Suppressor macrophage (primary cell): ENCODE results near the gene MACROD1.
A peak's percentile ranks its signal among the peaks of the same experiment; 100 is the strongest.

ENCODE experiments used
- DNase-seq, 4 experiments: peaks; one replicate each; pipeline ENCODE4 v3.0.0-alpha.2; 2020 to 2022

MACROD1 gene

GRCh38 chr11:64112771-64113461 is 53.0 kb downstream of the MACROD1 start:
- no peak for DNase-seq

GRCh38 chr11:64110465-64111375 is 55.2 kb downstream of the MACROD1 start:
- DNase-seq, result no peak

- DNase-seq, result no peak
Observed at GRCh38 chr11:64109332-64109731, 56.6 kb downstream of the MACROD1 start.

- DNase-seq, result no peak
Observed at GRCh38 chr11:64107303-64107702, 58.6 kb downstream of the MACROD1 start.

- DNase-seq, result no peak
Observed at GRCh38 chr11:64104632-64105031, 61.3 kb downstream of the MACROD1 start.

- no peak for DNase-seq
Observed at GRCh38 chr11:64103277-64103985, 62.5 kb downstream of the MACROD1 start.

GRCh38 chr11:64102005-64102738 is 63.7 kb downstream of the MACROD1 start:
- DNase-seq, result no peak

GRCh38 chr11:64101461-64101860 is 64.5 kb downstream of the MACROD1 start:
- DNase-seq, result no peak

GRCh38 chr11:64100782-64101353 is 65.0 kb downstream of the MACROD1 start:
- no peak for DNase-seq

GRCh38 chr11:64100360-64100759 is 65.6 kb downstream of the MACROD1 start:
- DNase-seq, result no peak

GRCh38 chr11:64099436-64099835 is 66.5 kb downstream of the MACROD1 start:
- no peak for DNase-seq

GRCh38 chr11:64098318-64098831 is 67.5 kb downstream of the MACROD1 start:
- no peak for DNase-seq

GRCh38 chr11:64097468-64098317 is 68.2 kb downstream of the MACROD1 start:
- DNase-seq, result no peak

GRCh38 chr11:64096835-64097234 is 69.1 kb downstream of the MACROD1 start:
- DNase-seq, result no peak

GRCh38 chr11:64095949-64096348 is 70.0 kb downstream of the MACROD1 start:
- no peak for DNase-seq

- DNase-seq, result no peak
Observed at GRCh38 chr11:64095273-64095817, 70.6 kb downstream of the MACROD1 start.

- peak; percentile 58 to 76 (median 74) for DNase-seq
Observed at GRCh38 chr11:64094463-64095260, 71.3 kb downstream of the MACROD1 start.

- peak in 3 of 4 experiments; percentile 7 to 24 (median 8) for DNase-seq
Observed at GRCh38 chr11:64093233-64094039, 72.5 kb downstream of the MACROD1 start.

GRCh38 chr11:64092761-64093136 is 73.2 kb downstream of the MACROD1 start:
- no peak for DNase-seq
